Gastroesophageal sphincter (tissue), 3 donors: ENCODE results near the gene HOXC6.

Experiments used
- EP300 ChIP-seq: sonication (generic); formaldehyde crosslinking; IDR thresholded peaks from one replicate; pipeline ENCODE4 v1.6.1; 2017; ENCODE audit warnings: antibody characterized with exemption, mild to moderate bottlenecking
- POLR2A ChIP-seq, 2 donors: fragments of 450-650 bp; IDR thresholded peaks; one replicate each; pipeline ENCODE4 v1.6.1; 2017; ENCODE audit warnings: antibody characterized with exemption in 2 of 2, mild to moderate bottlenecking in 2 of 2, moderate library complexity in 1 of 2
- TF ChIP-seq, protein P1 (sequence below), 4 experiments: fragments of 200-600 bp in 2 of 4; fragments of 450-650 bp in 2 of 4; sonication (generic) in 1 of 4; IDR thresholded peaks; one replicate each; pipeline ENCODE4 v1.5.1; 2017 to 2019; ENCODE audit warnings: antibody characterized with exemption in 4 of 4, mild to moderate bottlenecking in 2 of 4, moderate library complexity in 2 of 4

DNA sequence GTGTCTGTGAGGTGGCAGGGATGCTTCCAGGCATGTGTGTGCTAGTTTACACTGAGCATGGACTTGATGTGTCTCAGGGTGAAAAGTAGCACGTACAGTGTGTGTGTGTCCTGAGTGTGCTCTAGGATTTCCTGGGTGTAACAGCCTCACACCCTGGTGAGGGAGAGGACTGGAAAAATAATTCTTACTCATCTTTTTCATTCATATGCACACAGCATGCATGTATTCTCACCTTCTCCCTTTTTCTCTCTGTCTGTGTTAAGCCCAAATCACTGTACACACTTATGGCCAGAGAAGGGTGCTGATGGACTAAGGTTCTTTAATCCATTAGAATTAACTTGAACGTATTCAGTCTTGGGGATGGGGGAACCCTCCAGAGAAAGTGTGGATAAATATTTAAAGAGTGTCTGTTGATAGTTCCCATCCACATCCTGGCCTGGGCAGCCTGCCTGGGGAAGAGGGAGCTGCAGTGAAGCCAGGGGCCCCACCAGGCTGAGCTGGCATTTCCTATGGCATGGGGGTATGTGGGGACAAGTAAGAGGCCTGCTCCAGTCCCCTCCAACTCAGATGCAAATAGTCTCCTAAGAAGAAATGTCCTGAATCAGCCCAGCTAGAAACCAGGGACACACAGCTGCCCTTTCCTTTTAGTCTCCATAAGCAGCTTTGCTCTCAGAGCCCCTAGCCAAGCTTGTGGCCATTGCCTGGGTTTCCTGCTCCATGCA is 20.5 kb upstream of the HOXC6 start:
- TF ChIP-seq, protein P1, sequence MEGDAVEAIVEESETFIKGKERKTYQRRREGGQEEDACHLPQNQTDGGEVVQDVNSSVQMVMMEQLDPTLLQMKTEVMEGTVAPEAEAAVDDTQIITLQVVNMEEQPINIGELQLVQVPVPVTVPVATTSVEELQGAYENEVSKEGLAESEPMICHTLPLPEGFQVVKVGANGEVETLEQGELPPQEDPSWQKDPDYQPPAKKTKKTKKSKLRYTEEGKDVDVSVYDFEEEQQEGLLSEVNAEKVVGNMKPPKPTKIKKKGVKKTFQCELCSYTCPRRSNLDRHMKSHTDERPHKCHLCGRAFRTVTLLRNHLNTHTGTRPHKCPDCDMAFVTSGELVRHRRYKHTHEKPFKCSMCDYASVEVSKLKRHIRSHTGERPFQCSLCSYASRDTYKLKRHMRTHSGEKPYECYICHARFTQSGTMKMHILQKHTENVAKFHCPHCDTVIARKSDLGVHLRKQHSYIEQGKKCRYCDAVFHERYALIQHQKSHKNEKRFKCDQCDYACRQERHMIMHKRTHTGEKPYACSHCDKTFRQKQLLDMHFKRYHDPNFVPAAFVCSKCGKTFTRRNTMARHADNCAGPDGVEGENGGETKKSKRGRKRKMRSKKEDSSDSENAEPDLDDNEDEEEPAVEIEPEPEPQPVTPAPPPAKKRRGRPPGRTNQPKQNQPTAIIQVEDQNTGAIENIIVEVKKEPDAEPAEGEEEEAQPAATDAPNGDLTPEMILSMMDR (IDR thresholded peaks at IDR 0.05), result no peak
- TF ChIP-seq POLR2A (IDR thresholded peaks at IDR 0.05) (no peak), EP300 (no peak)
